Stimulated activated CD4-positive, alpha-beta T cell treated with anti-CD3 and anti-CD28 coated beads, Interleukin-15, amount 100 ng/mL, for 1 hour (primary cell): Measurements from ENCODE around the gene PPFIA3.
"Not testable (repeated sequence)": the region's sequence is repeated elsewhere in the genome, so short reads cannot be mapped to it uniquely, and the experiment has no call there.

Source experiments
- DNase-seq, 2 donors: peaks; one replicate each; pipeline ENCODE4 v3.0.0-alpha.2; 2020; ENCODE audit warnings: low read depth in 1 of 2, low spot score in 1 of 2

Gene PPFIA3

GRCh38 chr19:49119411-49120324, at the start of gene PPFIA3:
Gene PPFIA3 (plus strand): TSS chr19:49119544. CDS start chr19:49127874, 8,330 bp downstream.
- no peak for DNase-seq

DNA sequence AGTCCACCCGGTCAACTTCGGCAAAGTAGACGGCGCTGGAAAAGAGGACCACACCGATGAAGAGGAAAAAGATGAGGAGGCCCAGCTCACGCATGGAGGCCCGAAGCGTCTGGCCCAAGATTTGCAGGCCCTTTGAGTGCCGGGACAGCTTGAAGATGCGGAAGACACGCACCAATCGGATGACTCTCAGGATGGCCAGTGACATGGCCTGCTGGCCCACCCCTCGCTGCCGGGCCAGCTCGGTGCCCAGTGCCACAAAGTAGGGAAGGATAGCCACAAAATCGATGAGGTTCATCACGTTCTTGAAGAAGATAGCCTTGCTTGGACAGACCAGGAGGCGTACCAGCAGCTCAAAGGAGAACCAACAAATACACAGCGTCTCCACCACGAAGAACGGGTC, 48.9 kb upstream of the PPFIA3 start:
- DNase-seq: no peak

DNA sequence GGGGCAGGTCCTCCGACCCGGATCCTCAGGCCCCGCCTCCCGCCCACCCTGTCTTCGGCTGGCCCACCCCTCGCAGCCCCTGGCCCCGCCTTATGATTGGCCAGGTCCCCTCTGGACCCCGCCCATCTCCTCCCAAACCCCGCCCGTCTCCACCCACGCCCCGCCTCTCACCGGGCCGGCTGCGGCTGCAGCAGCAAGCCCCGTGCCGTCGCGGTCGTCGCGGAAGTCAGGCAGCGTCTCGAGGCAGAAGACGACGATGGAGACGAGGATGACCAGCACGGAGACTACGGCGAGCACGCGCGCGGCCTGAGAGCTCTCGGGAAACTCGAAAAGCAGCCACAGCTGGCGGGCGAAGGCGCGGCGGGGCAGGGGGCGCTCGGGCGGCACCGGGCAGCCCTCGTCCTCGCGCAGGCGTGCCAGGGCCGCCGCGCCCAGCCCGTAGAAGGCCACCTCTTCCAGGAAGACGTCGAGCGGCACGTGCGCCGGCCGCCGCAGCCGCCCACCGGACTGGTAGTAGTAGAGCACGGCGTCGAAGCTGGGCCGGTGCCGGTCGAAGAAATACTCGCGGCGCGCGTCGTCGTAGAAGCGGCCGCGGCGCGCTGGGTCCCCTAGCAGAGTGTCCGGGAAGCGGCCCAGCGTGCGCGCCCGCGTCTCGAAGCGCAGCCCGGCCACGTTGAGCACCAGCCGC, 47.3 kb upstream of the PPFIA3 start:
- DNase-seq: no peak

- no peak for DNase-seq
Measured at GRCh38 chr19:49073514-49074378, 45.6 kb upstream of the PPFIA3 start.

- DNase-seq: not testable (repeated sequence)
Measured at GRCh38 chr19:49074869-49075268, 44.5 kb upstream of the PPFIA3 start.

DNA sequence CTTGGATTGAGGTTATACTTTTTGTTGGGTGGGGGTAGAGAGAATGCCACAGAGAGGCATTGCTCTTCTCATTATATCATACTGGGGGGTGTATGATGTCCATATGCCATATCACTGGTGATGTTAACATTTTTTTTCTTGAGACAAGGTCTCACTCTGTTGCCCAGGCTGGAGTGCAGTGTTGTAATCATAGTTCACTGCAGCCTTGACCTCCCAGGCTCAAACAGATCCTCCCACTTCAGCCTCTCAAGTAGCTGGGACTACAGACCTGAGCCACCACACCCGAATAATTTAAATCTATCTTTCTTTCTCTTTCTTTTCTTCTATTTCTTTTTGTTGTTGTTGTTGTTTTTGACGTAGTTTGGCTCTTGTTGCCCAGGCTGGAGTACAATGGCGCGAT, 39.0 kb upstream of the PPFIA3 start:
- no peak for DNase-seq

GRCh38 chr19:49081273-49081672, 38.1 kb upstream of the PPFIA3 start:
- DNase-seq: no peak

- DNase-seq: no peak
Measured at GRCh38 chr19:49084206-49085019, 34.9 kb upstream of the PPFIA3 start.

DNA sequence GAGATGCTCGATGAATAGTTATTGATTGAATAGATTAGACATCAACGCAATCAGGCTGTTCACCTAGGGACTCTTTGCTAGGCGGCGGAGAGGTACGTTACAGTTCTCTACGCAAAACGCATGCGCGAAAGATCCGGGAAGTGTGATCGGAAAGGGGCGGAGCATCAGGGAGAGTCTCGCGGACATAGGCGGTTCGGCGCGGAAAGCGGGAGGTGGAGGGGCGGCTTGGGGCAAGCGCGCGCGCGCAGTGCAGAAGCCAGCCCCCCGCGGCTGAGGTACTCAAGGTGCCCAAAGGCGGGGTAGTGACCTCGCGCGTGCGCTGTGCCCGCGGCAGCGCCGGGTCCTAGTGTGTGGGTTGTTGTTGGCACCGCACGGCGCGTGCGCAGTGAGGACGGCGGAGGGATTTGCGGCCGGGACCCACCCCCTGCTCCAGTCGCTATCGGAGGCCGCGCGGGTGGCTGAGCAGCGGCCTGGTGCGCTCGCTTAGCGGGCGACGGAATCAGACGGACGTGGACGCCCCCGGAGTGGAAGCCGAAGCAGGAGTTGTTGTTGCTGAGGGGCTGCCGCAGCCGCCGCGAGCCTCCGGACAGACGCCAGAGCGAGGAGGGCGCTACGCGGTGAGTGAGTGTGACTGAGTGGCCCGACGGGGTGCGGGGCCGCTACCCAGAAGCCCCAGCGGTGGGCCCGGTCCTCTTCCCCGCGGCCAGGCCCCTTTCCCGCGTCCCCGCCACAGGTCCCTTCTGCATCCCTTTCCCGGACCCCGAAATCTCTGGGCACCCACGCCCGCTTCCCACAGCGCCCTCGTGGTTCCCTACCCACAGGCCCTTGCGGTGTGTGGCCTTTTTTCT, 34.1 kb upstream of the PPFIA3 start, which contains the start of gene SNRNP70:
Gene SNRNP70 (plus strand): TSS at position 432 of the 848 bp plus-strand sequence. CDS start 964 bp downstream, outside the sequence.
- peak; percentile 98 to 99 for DNase-seq

DNA sequence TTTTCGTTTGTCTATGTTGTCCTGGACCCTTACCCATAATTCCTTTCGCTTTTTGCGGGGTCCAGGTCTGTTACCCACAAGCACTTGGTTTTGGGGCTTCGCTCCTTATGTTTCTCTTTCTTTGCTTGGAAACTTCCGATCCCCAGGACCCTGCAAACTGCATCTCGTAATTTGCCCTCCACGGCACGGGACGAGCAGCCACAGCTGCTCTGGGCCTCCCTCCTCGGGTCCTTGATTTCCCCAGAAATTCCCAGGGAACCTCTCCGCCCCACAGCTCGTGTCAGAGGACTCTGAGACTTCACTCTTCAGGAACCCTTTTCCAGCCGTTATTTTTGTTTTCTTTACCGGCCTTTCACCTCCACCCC, 33.5 kb upstream of the PPFIA3 start:
- no peak for DNase-seq

GRCh38 chr19:49086296-49086695, 33.0 kb upstream of the PPFIA3 start:
- no peak for DNase-seq

DNA sequence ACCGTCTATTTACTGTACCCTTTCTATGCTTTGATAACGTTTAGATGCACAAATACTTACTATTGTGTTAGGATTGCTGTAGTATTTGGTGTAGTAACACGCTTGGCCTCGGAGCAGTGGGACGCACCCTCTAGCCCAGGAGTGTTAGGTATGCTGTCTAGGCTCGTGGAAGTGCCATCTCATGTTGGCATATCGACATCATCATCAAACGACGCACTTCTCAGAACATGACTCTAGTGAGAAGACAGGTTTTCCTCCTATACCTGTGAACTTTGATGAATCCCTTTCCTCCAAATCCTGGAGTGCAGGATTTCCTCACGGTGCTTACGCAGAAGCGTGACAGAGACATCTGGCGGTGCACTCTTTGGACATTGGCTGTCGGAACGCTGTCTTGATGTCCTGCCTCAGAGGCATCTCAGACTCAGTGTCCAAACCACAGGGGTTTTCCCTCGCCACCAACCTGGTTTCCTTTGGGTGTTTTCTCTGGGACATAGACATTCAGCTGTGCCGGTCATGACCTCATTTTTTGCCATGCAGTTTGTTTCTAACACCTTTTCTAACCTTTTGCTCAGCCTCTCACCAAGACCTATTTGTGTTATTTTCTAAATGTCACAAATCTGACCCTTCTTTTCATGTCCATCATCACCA, 27.8 kb upstream of the PPFIA3 start:
- no peak for DNase-seq

DNA sequence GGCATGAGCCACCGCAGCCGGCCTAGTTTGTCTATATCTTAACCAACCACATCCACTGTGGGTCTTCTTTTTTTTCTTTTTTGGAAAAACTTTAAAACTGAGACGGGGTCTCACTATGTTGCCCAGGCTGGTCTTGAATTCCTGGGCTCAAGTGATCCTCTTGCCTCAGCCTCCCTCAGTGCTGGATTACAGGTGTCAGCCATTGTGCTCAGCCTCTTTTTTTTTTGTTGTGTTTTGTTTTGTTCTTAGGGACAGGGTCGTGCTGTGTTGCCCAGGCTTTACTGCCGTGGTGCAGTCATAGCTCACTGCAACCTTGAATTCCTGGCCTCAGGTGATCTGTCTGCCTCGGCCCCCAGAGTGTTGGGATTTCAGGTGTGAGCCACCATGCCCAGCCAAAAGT, 26.7 kb upstream of the PPFIA3 start:
- no peak for DNase-seq

GRCh38 chr19:49094505-49095482, 24.6 kb upstream of the PPFIA3 start:
- no peak for DNase-seq

DNA sequence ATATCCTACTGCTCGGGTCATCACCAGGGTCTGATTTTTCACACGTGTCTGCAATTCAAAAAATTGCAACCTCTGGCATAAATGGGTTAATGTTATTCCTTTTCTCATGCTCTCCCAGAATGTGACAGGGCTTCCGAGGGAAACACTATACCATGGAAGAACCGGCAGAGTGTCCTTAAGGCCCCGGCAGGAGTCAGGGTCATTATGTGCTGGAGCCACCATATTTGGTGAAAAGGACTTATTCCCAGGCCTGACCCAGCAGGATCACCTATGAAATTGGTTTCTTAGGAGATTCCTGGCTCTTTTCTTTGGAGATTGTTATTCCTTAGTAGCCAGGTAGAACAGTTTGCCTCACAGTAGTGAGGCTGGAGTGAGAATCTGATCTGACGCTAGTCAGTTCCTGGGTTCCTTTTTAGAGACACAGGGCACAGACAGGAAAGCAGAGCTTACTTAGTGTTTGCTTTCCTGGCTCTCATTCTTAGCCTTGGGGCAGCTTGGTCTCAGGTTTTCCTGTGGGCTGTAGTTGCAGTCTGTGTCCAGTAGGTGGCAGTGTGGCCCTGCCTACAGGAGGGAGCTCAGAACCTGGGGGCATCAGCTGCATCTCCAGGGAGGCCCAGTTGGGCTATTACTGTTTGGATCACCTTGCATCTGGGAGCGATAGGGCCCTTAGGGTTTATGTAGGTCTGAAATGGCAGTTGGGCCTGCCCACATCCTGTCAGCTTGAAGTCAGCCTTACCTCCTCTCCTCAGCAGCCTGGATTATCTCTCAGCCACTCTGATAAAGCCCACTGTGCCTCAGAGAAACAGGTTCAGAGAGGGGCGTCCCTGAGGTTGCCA, 21.7 kb upstream of the PPFIA3 start:
- peak; percentile 53 to 54 for DNase-seq

DNA sequence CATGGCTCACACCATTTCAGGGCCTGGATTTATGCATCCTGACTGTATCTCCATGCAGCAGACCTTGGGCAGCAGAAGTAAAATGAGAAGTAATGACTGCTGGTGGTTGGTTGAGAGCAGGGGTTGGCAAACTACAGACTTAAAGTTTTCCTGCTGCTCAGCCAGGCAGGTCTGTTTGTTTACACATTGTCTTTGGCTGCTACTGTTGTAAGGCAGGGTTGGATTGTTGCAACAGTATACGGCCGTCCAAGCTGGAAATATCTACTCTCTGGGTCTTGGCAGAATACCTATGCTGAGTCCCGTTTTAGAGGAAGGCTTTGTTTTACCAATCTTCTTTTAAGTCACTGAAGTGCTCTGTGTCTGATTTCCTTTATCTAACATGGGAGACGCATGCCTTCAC, 20.5 kb upstream of the PPFIA3 start:
- no peak for DNase-seq

- no peak for DNase-seq
Measured at GRCh38 chr19:49101160-49101559, 18.2 kb upstream of the PPFIA3 start.
